NCI-H1694 (cell line): ENCODE results near the gene ERP44.
A peak's percentile ranks its signal among the peaks of the same experiment; 100 is the strongest.
"Not testable (repeated sequence)": the region's sequence is repeated elsewhere in the genome, so short reads cannot be mapped to it uniquely, and the experiment has no call there.

ENCODE experiments used
- DNase-seq: peaks from one replicate; lab custom pipeline; 2025; lab: John Stamatoyannopoulos, UW

The ERP44 gene

GRCh38 chr9:100098887-100099721 lies at the start of gene ERP44, which contains the start of gene INVS:
Gene ERP44 (minus strand): TSS chr9:100099000. CDS start chr9:100098840, 160 bp downstream.
Gene INVS (plus strand): TSS chr9:100099243. CDS start chr9:100104522, 5,279 bp downstream.
- peak; percentile 96 for DNase-seq

GRCh38 chr9:100145976-100146375 lies 47.2 kb upstream of the ERP44 start:
- not testable (repeated sequence) for DNase-seq

DNA sequence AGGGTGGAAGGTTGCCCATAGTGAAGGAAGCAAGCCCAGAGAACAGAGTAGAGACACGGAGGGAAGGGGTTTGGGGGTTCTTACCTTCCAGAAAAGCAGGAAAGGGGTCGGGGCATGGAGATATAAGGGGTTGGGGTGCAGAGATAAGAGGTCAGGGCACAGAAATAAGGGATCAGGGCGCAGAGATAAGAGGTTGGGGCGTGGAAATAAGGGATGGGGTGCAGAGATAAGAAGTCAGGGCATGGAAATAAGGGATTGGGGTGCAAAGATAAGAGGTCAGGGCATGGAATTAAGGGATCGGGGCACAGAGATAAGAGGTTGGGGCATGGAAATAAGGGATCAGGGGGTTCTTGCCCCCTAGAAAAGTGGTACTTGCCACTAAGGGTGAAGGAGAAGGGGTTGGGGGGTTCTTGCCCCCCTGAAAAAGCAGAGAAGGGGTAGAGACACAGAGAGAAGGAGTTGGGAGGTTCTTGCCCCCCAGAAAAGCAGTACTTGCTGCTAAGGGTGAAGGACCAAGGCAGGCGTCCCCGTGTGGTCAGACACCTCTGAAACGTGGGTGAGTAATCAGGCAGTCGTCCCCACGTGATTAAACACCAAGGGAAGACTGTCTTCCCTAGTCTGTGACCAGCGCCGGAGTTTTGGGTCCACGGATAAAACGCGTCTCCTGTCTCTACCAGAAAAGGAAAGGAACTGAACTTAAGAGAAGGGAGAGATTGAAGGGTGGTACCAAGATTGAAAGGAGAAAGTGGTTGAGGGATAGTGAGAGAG lies 46.6 kb upstream of the ERP44 start:
- not testable (repeated sequence) for DNase-seq

GRCh38 chr9:100141862-100142261 lies 43.1 kb upstream of the ERP44 start:
- DNase-seq, result not testable (repeated sequence)

- DNase-seq, result not testable (repeated sequence)
Measured at GRCh38 chr9:100140303-100140702, 41.5 kb upstream of the ERP44 start.

GRCh38 chr9:100136799-100137198 lies 38.0 kb upstream of the ERP44 start:
- not testable (repeated sequence) for DNase-seq

GRCh38 chr9:100134731-100135130 lies 35.9 kb upstream of the ERP44 start:
- no peak for DNase-seq

DNA sequence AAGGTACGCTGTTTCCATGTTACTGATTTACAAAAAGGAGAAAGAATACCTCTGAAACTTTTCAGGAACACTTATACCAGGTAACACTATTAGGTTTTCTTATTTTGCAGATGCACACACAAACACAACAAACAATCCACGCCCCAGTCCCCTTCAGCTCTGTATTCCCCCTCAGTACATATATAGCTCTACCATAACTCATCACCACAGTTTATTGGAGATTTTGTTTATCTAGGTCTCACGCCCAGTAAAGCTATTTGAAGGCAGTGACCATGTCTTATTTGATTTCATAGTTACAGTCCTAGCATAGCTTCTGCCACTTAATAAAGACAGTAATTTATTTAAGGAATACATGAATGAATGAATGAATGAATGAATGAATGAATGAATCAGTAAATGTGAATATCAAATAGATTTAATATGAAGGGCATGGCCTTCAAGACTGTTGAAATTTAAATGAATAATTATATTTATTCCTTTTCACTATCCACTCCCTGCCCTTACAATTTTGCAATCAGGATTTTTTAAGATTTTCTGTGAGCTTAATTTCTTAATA lies 33.2 kb upstream of the ERP44 start:
- DNase-seq, result no peak

GRCh38 chr9:100131216-100131615 lies 32.4 kb upstream of the ERP44 start:
- no peak for DNase-seq

GRCh38 chr9:100129772-100130171 lies 31.0 kb upstream of the ERP44 start:
- no peak for DNase-seq

- DNase-seq, result no peak
Measured at GRCh38 chr9:100126423-100126822, 27.6 kb upstream of the ERP44 start.

GRCh38 chr9:100125910-100126309 lies 27.1 kb upstream of the ERP44 start:
- no peak for DNase-seq

GRCh38 chr9:100125236-100125635 lies 26.4 kb upstream of the ERP44 start:
- DNase-seq, result no peak

GRCh38 chr9:100120286-100120685 lies 21.5 kb upstream of the ERP44 start:
- no peak for DNase-seq

GRCh38 chr9:100117316-100117715 lies 18.5 kb upstream of the ERP44 start:
- no peak for DNase-seq

DNA sequence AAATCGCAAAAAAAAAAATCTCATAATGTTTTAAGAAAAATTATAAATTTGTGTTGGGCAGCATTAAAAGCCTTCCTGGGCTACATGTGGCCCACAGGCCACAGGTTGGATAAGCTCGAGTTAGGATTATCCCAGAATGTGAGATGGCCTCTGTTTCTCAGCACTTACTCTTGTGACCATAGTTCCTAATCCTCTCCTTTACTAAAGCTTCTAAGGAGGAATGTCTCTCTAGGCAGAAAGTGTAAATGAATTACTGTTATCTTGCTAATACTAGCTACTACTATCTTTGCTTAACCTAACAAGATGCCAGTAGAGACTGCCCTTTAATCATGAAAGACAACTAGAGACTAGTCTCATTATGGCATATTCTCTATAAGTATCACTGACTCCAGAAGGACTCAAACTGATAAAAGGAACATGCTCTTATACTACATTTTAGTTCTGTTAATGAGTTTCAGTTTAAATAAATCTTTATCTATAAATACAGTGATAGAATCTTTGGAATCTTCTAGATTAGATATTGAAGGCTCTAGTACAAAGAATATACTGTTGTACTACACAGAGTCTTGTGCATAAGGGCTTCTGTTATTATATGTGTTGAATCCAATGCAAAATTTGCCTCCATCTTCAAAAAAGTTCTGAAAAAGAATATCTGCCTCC lies 14.0 kb upstream of the ERP44 start:
- DNase-seq, result no peak

- peak; percentile 84 for DNase-seq
Measured at GRCh38 chr9:100111235-100111634, 12.4 kb upstream of the ERP44 start.

GRCh38 chr9:100108559-100108958 lies 9.8 kb upstream of the ERP44 start:
- no peak for DNase-seq

DNA sequence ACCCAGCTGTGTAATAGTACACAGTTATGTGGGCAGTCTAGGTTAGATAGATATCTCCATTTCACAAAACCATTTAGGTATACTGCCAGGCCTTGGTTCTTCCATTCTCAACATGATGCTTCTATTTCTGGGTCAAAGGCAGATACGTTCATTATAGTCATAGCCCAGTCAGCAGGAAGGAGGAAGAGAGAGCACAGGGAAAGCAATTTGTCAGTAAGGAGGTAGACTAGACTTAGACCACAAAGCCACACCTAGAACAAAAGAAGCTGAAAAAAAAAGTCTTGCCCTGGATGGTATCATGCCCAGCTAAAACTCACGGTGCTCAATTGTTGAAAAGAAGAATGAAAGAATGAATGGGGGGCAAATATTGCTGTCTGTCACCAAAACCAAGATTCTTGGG lies 7.8 kb upstream of the ERP44 start:
- DNase-seq, result no peak

DNA sequence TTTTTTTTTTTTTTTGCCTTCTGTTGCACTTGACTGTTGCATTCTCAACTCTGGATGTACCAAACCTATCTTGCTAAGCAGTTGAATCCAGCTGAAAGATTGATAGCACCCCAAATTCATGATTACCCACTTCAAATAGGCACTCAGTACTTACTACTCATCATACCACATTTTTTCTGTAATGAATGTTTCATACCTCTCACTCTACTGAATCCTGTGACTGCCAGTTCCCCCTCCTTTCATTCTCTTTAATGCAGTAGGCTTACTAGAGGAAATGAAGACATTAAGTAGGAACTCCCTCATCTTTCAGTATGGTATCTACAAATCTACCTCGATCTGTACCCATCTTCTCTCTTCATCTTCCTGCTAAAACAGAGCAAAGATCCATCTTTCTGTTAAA lies 7.1 kb upstream of the ERP44 start:
- no peak for DNase-seq

- no peak for DNase-seq
Measured at GRCh38 chr9:100104314-100104713, 5.5 kb upstream of the ERP44 start.

DNA sequence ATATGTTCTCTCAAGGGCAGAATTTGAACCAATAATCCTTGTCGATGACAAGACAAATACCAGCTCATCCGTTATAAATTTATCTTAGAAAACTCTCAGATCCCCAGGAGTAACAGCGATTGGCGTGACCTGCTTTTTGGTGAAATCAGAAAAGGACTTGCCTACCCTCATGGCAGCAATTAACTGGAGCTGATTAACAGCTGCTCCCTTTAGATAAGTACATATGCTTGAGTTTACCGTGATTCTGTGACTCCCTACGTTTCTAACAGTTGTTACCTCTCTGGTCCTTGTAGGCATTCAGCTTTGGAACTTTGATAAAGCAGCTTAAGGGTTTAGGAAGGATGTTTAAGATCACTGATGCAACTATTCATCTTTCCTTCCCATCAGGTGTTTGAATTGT lies 2.8 kb upstream of the ERP44 start:
- no peak for DNase-seq
